AG04449 (cell line): ENCODE measurements around the gene TNK2.
A peak's percentile ranks its signal among the peaks of the same experiment; 100 is the strongest.

ENCODE experiments used
- CTCF ChIA-PET: fragments of 350-600 bp; formaldehyde crosslinking; extraction: SDS; loops from one replicate; lab custom pipeline; 2021; ENCODE audit warnings: antibody characterized with exemption; lab: Yijun Ruan, JAX
- POLR2A ChIA-PET: fragments of 400-600, 350-600 bp; formaldehyde crosslinking; extraction: SDS; loops from one replicate; lab custom pipeline; 2020; ENCODE audit warnings: antibody characterized with exemption, inconsistent platforms; lab: Yijun Ruan, JAX
- DNase-seq: peaks from one replicate; pipeline ENCODE4 v3.0.0-alpha.2; 2010; ENCODE audit warnings: low read depth, low spot score
- H3K4me3 ChIP-seq: 2 replicates; pipeline ENCODE4 v1.5.1; 2011; ENCODE audit warnings: low read depth, mild to moderate bottlenecking, control low read depth, low read length
- CTCF ChIP-seq: IDR thresholded peaks from one replicate; pipeline ENCODE4 v1.5.1; 2011; ENCODE audit warnings: mild to moderate bottlenecking, moderate library complexity, low read length, control low read depth, inconsistent platforms; ENCODE audit not compliant: insufficient read depth; ENCODE audit errors: missing control alignments

Gene TNK2

DNA sequence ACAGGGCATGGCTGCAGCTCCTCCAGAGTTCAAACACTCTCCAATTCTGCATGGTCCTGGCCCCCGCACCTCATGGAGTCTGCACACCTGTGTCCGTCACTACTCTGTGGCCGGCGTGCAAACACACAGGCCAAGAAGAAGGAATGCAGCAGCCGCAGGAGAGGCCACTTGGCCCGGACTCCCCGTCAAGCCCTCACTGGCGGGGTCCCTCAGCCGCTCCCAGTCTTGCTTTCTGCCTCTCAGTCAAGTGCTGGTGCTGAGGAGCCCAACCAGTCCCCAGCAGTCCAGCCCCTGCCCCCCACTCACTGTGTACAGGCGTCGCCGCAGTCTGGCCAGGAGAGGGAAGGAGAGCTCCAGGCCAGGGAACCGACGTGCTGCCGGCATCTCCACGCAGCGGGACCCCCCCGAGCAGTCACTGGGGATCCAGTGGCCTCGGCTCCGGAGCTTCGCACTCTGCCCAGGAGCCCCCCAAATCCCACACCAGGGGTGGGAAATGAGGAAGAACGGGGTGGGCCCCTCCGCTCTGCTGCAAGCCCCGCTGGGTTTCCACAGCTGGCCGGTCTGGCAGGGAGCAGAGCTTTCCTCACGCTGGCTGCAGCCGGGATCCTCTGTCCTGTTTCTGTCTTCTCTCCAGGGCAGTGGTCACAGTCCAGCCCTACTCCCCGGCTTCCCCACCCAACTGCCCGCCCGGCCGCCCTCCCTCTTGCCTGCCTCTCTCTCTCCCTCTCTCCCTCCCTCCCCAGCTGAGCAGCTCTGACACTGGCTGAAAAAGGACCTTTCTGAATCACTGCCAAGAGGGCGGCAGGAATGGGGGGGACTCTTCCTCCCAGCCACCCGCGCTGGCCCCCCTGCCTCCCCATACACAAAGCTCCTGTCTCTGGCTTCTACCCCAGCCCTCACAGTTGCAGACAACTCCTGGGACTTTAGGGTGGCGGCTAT is 16.0 kb downstream of the TNK2 start:
- POLR2A ChIA-PET: interaction anchor here (0.6 to 1.2 kb wide), 3 partner anchors 16 to 29 kb away, joined by 3 read pairs; no protein-coding TSS in a partner anchor
- TF ChIP-seq CTCF: no peak
- H3K4me3 ChIP-seq: 0 out of 2 replicates have a peak overlapping the region, but pooled peaks have one; percentile 8
- DNase-seq: no peak
- CTCF ChIA-PET: interaction anchor here (0.7 to 15.8 kb wide), 10 partner anchors 8 to 36 kb away, joined by 3 to 571 read pairs (median 22); partner anchors contain the start of gene TNK2

DNA sequence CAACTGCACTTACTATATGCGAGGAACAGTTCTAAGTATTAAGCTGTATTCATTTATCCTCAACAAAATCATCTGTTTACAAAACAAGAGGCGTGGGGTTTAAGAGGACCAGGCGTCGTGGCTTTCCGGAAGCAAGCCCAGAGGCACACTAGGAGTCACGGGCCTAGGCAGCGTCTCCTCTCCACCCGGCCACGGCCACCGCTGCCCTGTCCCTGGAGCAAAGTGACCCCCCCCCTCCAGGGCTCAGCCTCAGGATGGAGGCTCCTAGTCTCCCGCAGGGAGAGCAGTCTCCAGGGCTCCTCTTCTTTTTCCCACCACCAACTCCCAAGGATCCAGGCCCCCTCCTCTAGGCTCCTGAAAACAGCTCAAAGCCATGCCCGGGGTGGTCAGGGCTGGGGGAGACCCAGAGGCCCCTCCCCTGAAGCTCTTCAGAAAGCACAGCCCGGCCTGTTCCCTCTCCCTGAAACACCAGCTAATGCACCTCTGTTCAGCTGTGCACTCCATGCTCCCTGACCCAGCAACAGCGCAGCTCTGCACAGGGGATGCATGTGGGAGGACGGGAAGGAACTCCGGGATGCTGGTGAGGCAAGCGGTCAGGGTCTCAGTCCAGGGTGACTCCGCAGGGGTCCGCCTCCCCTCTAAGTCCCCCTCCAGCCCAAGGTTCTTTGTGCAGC is 16.8 kb downstream of the TNK2 start:
- DNase-seq: no peak
- no peak for TF ChIP-seq CTCF
- no peak overlapping the region for H3K4me3 ChIP-seq
- ChIA-PET POLR2A (interaction anchor here (0.6 to 1.2 kb wide), 2 partner anchors 18 to 28 kb away, joined by 3 read pairs; no protein-coding TSS in a partner anchor), CTCF (interaction anchor here (1.0 to 15.8 kb wide), 5 partner anchors 9 to 35 kb away, joined by 3 to 571 read pairs (median 94); partner anchors contain the start of gene TNK2)

DNA sequence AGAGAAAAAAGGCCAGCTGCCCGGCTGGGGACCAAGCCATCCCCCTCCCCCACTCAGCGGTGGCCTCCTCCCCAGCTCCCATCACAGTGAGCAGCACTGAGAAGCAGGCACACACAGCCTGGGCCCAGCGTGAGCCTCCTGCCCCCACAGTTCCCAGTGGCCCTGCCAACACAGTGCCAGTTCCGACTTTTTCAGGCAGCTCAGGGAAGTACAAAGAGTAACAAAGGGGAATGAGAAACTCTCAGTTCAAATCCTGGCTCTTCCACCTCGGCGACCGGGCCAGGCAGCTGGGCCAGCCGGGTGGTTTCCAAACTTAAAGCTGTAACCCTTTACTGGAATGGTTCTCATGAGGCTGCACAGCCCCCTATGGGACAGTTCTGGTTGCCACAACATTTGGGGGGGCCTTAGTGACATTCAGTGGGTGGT is 18.5 kb downstream of the TNK2 start:
- CTCF ChIA-PET: interaction anchor here (1.7 to 15.8 kb wide), 3 partner anchors 18 to 34 kb away, joined by 4 to 571 read pairs (median 137); no protein-coding TSS in a partner anchor
- TF ChIP-seq CTCF: no peak
- no peak for DNase-seq
- H3K4me3 ChIP-seq: no peak overlapping the region
- POLR2A ChIA-PET: no interaction called here

- no peak overlapping the region for H3K4me3 ChIP-seq
- no peak for TF ChIP-seq CTCF
- DNase-seq: no peak
- POLR2A ChIA-PET: no interaction called here
- CTCF ChIA-PET: interaction anchor here (0.5 to 15.8 kb wide), 5 partner anchors 18 to 172 kb away, joined by 3 to 571 read pairs (median 5); no protein-coding TSS in a partner anchor
Observed at GRCh38 chr3:195888981-195889869, 19.1 kb downstream of the TNK2 start.

DNA sequence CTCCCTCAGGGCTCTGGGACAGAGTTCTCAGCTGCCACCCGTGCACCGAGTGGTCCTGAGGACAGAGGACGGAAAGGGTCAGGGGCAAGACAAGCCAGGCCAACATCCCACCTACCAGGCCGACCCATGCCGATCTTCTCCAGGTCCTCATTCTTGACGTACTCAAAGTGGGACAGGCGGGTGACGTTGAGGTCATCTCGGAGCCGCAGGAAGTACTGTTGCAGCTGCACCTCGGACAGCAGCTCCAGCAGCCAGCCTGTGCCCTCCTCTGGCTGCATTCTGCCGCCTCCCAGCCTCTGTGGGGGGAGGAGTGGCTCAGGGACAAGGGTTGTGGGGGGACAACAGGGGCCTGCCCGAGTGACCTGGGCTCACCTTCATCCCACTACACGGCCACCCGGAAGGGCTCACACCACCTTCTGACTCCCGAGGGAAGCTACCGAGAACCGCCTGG is 20.0 kb downstream of the TNK2 start:
- no peak for DNase-seq
- POLR2A ChIA-PET: no interaction called here
- TF ChIP-seq CTCF: no peak
- CTCF ChIA-PET: interaction anchor here (0.5 to 15.8 kb wide), 6 partner anchors 17 to 172 kb away, joined by 3 to 571 read pairs (median 6); no protein-coding TSS in a partner anchor
- no peak overlapping the region for H3K4me3 ChIP-seq
